Measurements from ENCODE around the gene TTC3.

DNA sequence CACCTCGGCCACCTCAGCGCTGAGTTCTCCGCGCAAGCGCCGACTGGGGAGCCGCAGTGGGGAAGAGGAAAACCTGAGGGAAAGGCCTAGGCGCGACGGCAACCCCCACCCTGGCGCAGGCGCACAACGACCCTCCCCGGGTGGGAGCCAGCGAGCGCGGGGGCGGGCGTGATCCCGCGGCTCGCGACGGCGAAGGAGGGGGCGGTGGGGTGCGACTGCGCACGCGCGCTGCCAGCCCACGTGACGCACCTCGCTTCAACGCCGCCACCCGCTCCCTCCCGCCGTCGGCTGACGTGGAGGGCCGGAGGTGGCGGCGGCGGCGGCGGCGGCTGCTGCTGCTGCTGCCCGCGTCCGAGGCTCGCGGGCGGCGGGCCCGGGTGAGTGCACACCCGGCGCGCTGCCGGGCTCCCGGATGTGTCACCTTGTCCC lies at the start of gene TTC3, which contains the start of gene PIGP:
- no peak for TF ChIP-seq GATA3 (IDR thresholded peaks at IDR 0.05; ENCODE audit: low read depth, low read length)
- TF ChIP-seq GATA2 (IDR thresholded peaks at IDR 0.05; ENCODE audit: low read depth, low read length): no peak
